HFFc6 (cell line): ENCODE results near the gene AAR2. TPM values are rescaled to one million over a fixed set of nuclear protein-coding genes. Genes with fewer than 3 reads are reported as not detected.

Experiments used
- DNase-seq: peaks from one replicate; pipeline ENCODE4 v3.0.0-alpha.2; 2018
- H3K27ac Mint-ChIP-seq: 2 replicates; pipeline ENCODE4 v1.8.0; 2020; ENCODE audit warnings: mild to moderate bottlenecking, mixed read lengths
- H3K27me3 Mint-ChIP-seq: 2 replicates; pipeline ENCODE4 v1.8.0; 2021; ENCODE audit warnings: mild to moderate bottlenecking, moderate library complexity, mixed read lengths; ENCODE audit not compliant: insufficient read depth
- H3K36me3 Mint-ChIP-seq: 2 replicates; pipeline ENCODE4 v1.8.0; 2021; ENCODE audit warnings: low read depth, mixed read lengths
- H3K4me1 Mint-ChIP-seq: 2 replicates; pipeline ENCODE4 v1.8.0; 2020; ENCODE audit warnings: low read depth, mixed read lengths
- H3K4me3 Mint-ChIP-seq: 2 replicates; pipeline ENCODE4 v1.8.0; 2020; ENCODE audit warnings: mild to moderate bottlenecking, moderate library complexity, mixed read lengths
- H3K9me3 Mint-ChIP-seq: 2 replicates; pipeline ENCODE4 v1.8.0; 2020; ENCODE audit warnings: mild to moderate bottlenecking, mixed read lengths
- total RNA-seq, 6 experiments: library from RNA; stranded (reverse); fragmentation: NEBNext Ultra II Directional; extraction: Animal tissue kit (Norgen Biotek cat#: 25700); gene quantifications; 2 replicates in 1 of 6; 3 replicates in 5 of 6; pipeline ENCODE4 v1.2.3, GENCODE V29; 2021
- TF ChIP-seq, protein P1 (sequence below): fragments of 200-600 bp; sonication (generic); IDR thresholded peaks from 2 replicates; pipeline ENCODE4 v1.5.0; 2021; ENCODE audit warnings: antibody characterized with exemption, mild to moderate bottlenecking

Gene AAR2
- total RNA-seq, 6 experiments from 2014 or later = 20.4 to 25.9 (median 23.7) TPM

- DNase-seq = no peak
Observed at GRCh38 chr20:36274181-36274841, 38.0 kb downstream of the AAR2 start.

DNA sequence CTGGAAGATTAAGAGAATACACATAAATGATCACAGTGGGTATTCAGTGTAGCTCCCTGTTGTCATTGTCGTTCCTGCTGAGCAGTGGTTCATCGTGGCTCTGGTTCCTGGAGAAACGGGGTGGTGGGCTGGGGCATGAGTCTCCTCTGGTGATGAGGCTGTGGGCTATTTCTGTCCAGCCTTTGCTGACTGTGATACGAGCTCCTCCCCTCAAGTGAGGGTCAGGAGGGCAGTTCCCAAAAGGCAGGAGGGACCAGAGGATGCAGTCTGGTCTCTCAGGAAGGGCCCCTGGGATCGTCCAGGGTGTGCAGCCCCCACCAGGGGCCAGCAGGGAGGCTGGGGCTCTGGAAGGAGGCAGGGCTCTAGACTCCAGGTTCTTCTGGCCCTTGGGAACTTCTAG, 38.7 kb downstream of the AAR2 start:
- Mint-ChIP-seq H3K9me3 (no peaks in the 10 kb centered on the region), H3K4me1 (no peaks in the 10 kb centered on the region), H3K36me3 (no peaks in the 10 kb centered on the region), H3K27ac (no peak overlapping the region), H3K27me3 (peaks cover 46% of the 10 kb centered on the region), H3K4me3 (no peak overlapping the region)
- no peak for DNase-seq
- TF ChIP-seq, protein P1, sequence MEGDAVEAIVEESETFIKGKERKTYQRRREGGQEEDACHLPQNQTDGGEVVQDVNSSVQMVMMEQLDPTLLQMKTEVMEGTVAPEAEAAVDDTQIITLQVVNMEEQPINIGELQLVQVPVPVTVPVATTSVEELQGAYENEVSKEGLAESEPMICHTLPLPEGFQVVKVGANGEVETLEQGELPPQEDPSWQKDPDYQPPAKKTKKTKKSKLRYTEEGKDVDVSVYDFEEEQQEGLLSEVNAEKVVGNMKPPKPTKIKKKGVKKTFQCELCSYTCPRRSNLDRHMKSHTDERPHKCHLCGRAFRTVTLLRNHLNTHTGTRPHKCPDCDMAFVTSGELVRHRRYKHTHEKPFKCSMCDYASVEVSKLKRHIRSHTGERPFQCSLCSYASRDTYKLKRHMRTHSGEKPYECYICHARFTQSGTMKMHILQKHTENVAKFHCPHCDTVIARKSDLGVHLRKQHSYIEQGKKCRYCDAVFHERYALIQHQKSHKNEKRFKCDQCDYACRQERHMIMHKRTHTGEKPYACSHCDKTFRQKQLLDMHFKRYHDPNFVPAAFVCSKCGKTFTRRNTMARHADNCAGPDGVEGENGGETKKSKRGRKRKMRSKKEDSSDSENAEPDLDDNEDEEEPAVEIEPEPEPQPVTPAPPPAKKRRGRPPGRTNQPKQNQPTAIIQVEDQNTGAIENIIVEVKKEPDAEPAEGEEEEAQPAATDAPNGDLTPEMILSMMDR = no peak

More at GRCh38 chr20:36274181-36274841, 38.0 kb downstream of the AAR2 start:
- H3K27me3 Mint-ChIP-seq = peaks cover 46% of the 10 kb centered on the region
- no peak overlapping the region for H3K4me3 Mint-ChIP-seq
- H3K36me3 Mint-ChIP-seq = no peaks in the 10 kb centered on the region
- no peak overlapping the region for H3K27ac Mint-ChIP-seq
- TF ChIP-seq, protein P1 = no peak
- no peaks in the 10 kb centered on the region for H3K4me1 Mint-ChIP-seq
- H3K9me3 Mint-ChIP-seq = no peaks in the 10 kb centered on the region

DNA sequence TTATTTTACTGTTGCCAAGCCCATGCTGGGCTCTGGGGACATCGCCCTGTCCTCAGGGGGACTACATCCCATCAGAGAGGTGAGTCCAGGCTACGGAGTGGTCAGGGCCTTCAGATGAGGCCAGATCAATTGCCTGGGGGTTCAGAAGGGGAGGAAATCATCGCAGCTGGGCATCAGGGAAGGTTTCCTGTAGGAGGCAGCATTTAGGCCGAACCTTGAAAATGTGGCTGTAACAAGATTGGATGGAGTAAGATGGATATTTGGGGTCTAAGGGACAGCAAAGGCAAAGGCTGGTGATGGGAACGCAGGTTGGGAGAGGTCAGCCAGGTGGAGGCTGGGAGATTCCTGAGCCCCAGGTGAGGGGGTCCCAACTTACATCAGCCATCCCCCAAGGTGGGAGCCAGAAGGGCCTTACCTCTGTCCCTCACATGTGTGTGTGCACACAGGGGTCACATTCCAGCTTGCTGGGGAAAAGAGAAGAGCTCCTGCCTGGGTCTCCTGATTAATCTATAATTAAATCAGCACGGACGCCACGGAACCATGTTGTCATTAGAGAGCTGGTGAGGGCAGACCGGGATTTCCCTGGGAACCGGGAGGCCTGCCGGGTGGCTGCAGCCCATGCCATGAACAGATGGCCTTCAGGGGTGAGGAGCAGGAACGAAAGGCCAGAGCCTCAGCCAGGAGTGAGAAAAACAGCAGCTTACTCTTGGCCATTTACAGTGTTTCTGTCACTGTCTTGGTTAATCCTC, 39.3 kb downstream of the AAR2 start:
- Mint-ChIP-seq H3K27ac (no peak overlapping the region), H3K9me3 (no peaks in the 10 kb centered on the region), H3K4me1 (no peaks in the 10 kb centered on the region), H3K4me3 (no peak overlapping the region), H3K36me3 (no peaks in the 10 kb centered on the region), H3K27me3 (peaks cover 46% of the 10 kb centered on the region)
- no peak for DNase-seq
- TF ChIP-seq, protein P1 = peak; percentile 27; the same call in 1 of the 2 replicates

DNA sequence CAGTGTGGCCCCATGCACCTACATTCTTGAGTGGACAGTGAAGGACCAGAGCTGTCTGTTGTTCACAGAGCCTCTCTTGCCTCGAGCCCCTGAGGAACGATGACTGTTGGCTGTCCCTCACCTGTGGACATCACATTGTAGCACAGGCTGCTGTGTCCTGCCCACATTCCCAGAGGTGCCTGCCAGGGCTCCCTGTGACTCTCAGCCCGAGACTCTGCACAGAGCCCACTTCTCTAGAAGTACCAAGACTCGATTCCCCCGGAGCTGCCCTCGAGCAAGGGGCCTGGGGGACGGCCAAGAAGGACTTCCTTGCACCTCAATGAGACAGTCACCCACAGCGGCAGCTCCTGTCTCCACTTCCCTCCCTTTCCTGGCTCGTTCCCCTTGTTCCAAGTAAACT, 41.3 kb downstream of the AAR2 start:
- no peaks in the 10 kb centered on the region for H3K36me3 Mint-ChIP-seq
- H3K9me3 Mint-ChIP-seq = no peaks in the 10 kb centered on the region
- H3K27me3 Mint-ChIP-seq = peaks cover 53% of the 10 kb centered on the region
- no peak for DNase-seq
- H3K27ac Mint-ChIP-seq = no peak overlapping the region
- no peaks in the 10 kb centered on the region for H3K4me1 Mint-ChIP-seq
- TF ChIP-seq, protein P1 = no peak
- H3K4me3 Mint-ChIP-seq = no peak overlapping the region

- Mint-ChIP-seq H3K4me1 (no peaks in the 10 kb centered on the region), H3K36me3 (no peaks in the 10 kb centered on the region), H3K27ac (no peak overlapping the region), H3K4me3 (no peak overlapping the region), H3K9me3 (no peaks in the 10 kb centered on the region), H3K27me3 (peaks cover 61% of the 10 kb centered on the region)
- DNase-seq = no peak
- TF ChIP-seq, protein P1 = no peak
Observed at GRCh38 chr20:36279362-36279761, 43.1 kb downstream of the AAR2 start.
